Activated CD4-positive, alpha-beta T cell treated with anti-CD3 and anti-CD28 coated beads, Interleukin-2, amount 50 U/mL, for 4 hours (primary cell): ENCODE measurements around the gene ZNF160.
A peak's percentile ranks its signal among the peaks of the same experiment; 100 is the strongest.
"Not testable (repeated sequence)": the region's sequence is repeated elsewhere in the genome, so short reads cannot be mapped to it uniquely, and the experiment has no call there.

Experiments
- DNase-seq, 2 experiments: peaks; one replicate each; pipeline ENCODE4 v3.0.0-alpha.2; 2020

ZNF160 gene

GRCh38 chr19:53103234-53104203, at the start of gene ZNF160:
TSS of gene ZNF160 (minus strand) at chr19:53103422. CDS start at chr19:53086276, 17,146 bp downstream.
- DNase-seq = peak; percentile 99

GRCh38 chr19:53147645-53148044, 44.4 kb upstream of the ZNF160 start:
- DNase-seq = no peak

- DNase-seq = no peak
These were observed 37.1 kb upstream of the ZNF160 start for GRCh38 chr19:53140351-53140750.

GRCh38 chr19:53136432-53136831, 33.2 kb upstream of the ZNF160 start:
- DNase-seq = no peak

- peak in 1 of 2 experiments; percentile 8 for DNase-seq
These were observed 29.1 kb upstream of the ZNF160 start, which contains the start of gene ZNF415 for GRCh38 chr19:53132141-53132991. TSS of gene ZNF415 (minus strand) at chr19:53132910. CDS start at chr19:53122676, 10,234 bp downstream.

- no peak for DNase-seq
These were observed 28.5 kb upstream of the ZNF160 start for GRCh38 chr19:53131727-53132126.

GRCh38 chr19:53131085-53131590, 27.9 kb upstream of the ZNF160 start:
- no peak for DNase-seq

GRCh38 chr19:53130506-53130905, 27.3 kb upstream of the ZNF160 start:
- no peak for DNase-seq

- not testable (repeated sequence) for DNase-seq
These were observed 23.7 kb upstream of the ZNF160 start for GRCh38 chr19:53126733-53127526.

- no peak for DNase-seq
These were observed 20.2 kb upstream of the ZNF160 start for GRCh38 chr19:53123400-53123799.

- DNase-seq = no peak
These were observed 9.1 kb upstream of the ZNF160 start for GRCh38 chr19:53112286-53112685.

GRCh38 chr19:53109527-53109926, 6.3 kb upstream of the ZNF160 start:
- DNase-seq = no peak

- DNase-seq = peak; percentile 24 to 25
These were observed 427 bp downstream of the ZNF160 start for GRCh38 chr19:53102756-53103233.

GRCh38 chr19:53102206-53102755, 941 bp downstream of the ZNF160 start:
- no peak for DNase-seq

GRCh38 chr19:53101518-53101917, 1.7 kb downstream of the ZNF160 start:
- no peak for DNase-seq

- not testable (repeated sequence) for DNase-seq
These were observed 4.7 kb downstream of the ZNF160 start for GRCh38 chr19:53098570-53098969.

- not testable (repeated sequence) for DNase-seq
These were observed 6.1 kb downstream of the ZNF160 start for GRCh38 chr19:53096982-53097690.

GRCh38 chr19:53096579-53096978, 6.6 kb downstream of the ZNF160 start:
- DNase-seq = not testable (repeated sequence)

- no peak for DNase-seq
These were observed 8.3 kb downstream of the ZNF160 start for GRCh38 chr19:53094754-53095575.

- no peak for DNase-seq
These were observed 10.5 kb downstream of the ZNF160 start for GRCh38 chr19:53092723-53093122.
